Coronary artery (tissue), 2 donors: ENCODE results near the gene IL7R.

Experiments
- DNase-seq: peaks from one replicate; pipeline ENCODE4 v3.0.0-alpha.2; 2017; ENCODE audit warnings: low spot score
- H3K27ac ChIP-seq, 2 donors: fragments of 200-600 bp; sonication (generic); one replicate each; pipeline ENCODE4 v1.5.1; 2016 to 2019
- H3K4me3 ChIP-seq: fragments of 200-600 bp; sonication (generic); 2 replicates; pipeline ENCODE4 v1.5.1; 2016; ENCODE audit warnings: mild to moderate bottlenecking, moderate library complexity
- CTCF ChIP-seq: fragments of 200-600 bp; sonication (generic); IDR thresholded peaks from one replicate; pipeline ENCODE4 v1.5.1; 2019; ENCODE audit warnings: antibody characterized with exemption

The IL7R gene

GRCh38 chr5:35826554-35826953 is 30.1 kb upstream of the IL7R start:
- H3K27ac ChIP-seq, result no peak overlapping the region
- no peak for TF ChIP-seq CTCF
- DNase-seq, result no peak
- H3K4me3 ChIP-seq, result no peak overlapping the region

GRCh38 chr5:35828082-35828598 is 28.6 kb upstream of the IL7R start:
- Histone ChIP-seq H3K27ac (no peak overlapping the region), H3K4me3 (no peak overlapping the region)
- TF ChIP-seq CTCF, result no peak
- DNase-seq, result no peak

GRCh38 chr5:35830587-35830986 is 26.1 kb upstream of the IL7R start:
- no peak for DNase-seq
- Histone ChIP-seq H3K4me3 (no peak overlapping the region), H3K27ac (no peak overlapping the region)
- TF ChIP-seq CTCF, result no peak

- no peak overlapping the region for H3K4me3 ChIP-seq
- H3K27ac ChIP-seq, result no peak overlapping the region
- no peak for DNase-seq
- TF ChIP-seq CTCF, result no peak
Measured at GRCh38 chr5:35832762-35833161, 23.9 kb upstream of the IL7R start.

DNA sequence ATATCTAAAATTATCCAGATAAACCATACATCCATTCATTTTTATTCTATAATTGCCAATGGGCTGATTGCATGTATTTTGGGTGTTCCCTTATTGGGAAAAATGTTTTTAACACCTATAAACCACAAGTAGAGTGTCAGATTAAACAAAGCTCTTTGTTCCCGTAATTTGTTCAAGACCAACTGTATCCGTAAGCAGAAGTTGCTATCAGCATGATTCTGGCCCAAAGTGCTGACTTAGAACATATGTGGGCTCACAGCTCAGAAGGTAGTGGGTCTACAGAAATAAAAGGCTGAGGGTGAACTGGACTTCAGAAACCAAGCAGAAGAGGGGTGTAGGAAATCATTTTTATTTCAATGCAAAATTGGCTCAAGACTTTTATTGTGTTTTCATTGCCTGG is 23.5 kb upstream of the IL7R start:
- DNase-seq, result no peak
- no peak for TF ChIP-seq CTCF
- no peak overlapping the region for H3K4me3 ChIP-seq
- H3K27ac ChIP-seq, result no peak overlapping the region

- no peak for DNase-seq
- no peak overlapping the region for H3K27ac ChIP-seq
- no peak overlapping the region for H3K4me3 ChIP-seq
- no peak for TF ChIP-seq CTCF
Measured at GRCh38 chr5:35835796-35836742, 20.6 kb upstream of the IL7R start.
